Endometrial microvascular endothelial cells (primary cell): ENCODE results near the gene TMEM175. TPM values are rescaled to one million over a fixed set of nuclear protein-coding genes. Genes with fewer than 3 reads are reported as not detected.
"Not testable (repeated sequence)": the region's sequence is repeated elsewhere in the genome, so short reads cannot be mapped to it uniquely, and the experiment has no call there.

Experiments
- in situ Hi-C: cut with HindIII; loops from 2 replicates; pipeline ENCODE4 v1.10.0; 2017; ENCODE audit warnings: low sequenced_read_pairs, low pct_unique_long_range_greater_than_20kb; ENCODE audit errors: inconsistent ontology term
- total RNA-seq: library from RNA; depleted of rRNA; stranded (reverse); fragments of >200 nt; gene quantifications from one replicate; pipeline ENCODE4 v1.2.3, GENCODE V29; 2015; ENCODE audit errors: inconsistent ontology term

Gene TMEM175
- total RNA-seq, 1 donor from 2014 or later, result 16.3 TPM

GRCh38 chr4:912548-913279 lies 19.5 kb upstream of the TMEM175 start:
- in situ Hi-C loops, result no loop called here

- in situ Hi-C loops, result no loop called here
Measured at GRCh38 chr4:913280-913618, 19.0 kb upstream of the TMEM175 start.

- in situ Hi-C loops, result no loop called here
Measured at GRCh38 chr4:914531-914930, 17.7 kb upstream of the TMEM175 start.

GRCh38 chr4:915041-915474 lies 17.2 kb upstream of the TMEM175 start:
- in situ Hi-C loops, result no loop called here

- in situ Hi-C loops, result no loop called here
Measured at GRCh38 chr4:915595-915994, 16.7 kb upstream of the TMEM175 start.

- in situ Hi-C loops, result no loop called here
Measured at GRCh38 chr4:917466-917865, 14.8 kb upstream of the TMEM175 start.

- in situ Hi-C loops, result no loop called here
Measured at GRCh38 chr4:917992-918391, 14.3 kb upstream of the TMEM175 start.

GRCh38 chr4:918591-918990 lies 13.7 kb upstream of the TMEM175 start:
- in situ Hi-C loops, result not testable (repeated sequence)

GRCh38 chr4:919004-919680 lies 13.1 kb upstream of the TMEM175 start:
- in situ Hi-C loops, result not testable (repeated sequence)

GRCh38 chr4:921830-922331 lies 10.4 kb upstream of the TMEM175 start:
- in situ Hi-C loops, result no loop called here

- in situ Hi-C loops, result no loop called here
Measured at GRCh38 chr4:924107-925096, 7.9 kb upstream of the TMEM175 start.

- in situ Hi-C loops, result no loop called here
Measured at GRCh38 chr4:925171-925570, 7.1 kb upstream of the TMEM175 start.

GRCh38 chr4:925771-926500 lies 6.3 kb upstream of the TMEM175 start:
- in situ Hi-C loops, result no loop called here

GRCh38 chr4:926538-926937 lies 5.7 kb upstream of the TMEM175 start:
- in situ Hi-C loops, result no loop called here

- in situ Hi-C loops, result not testable (repeated sequence)
Measured at GRCh38 chr4:927566-927965, 4.7 kb upstream of the TMEM175 start.

GRCh38 chr4:929096-929765 lies 3.0 kb upstream of the TMEM175 start:
- in situ Hi-C loops, result no loop called here

GRCh38 chr4:930028-930551 lies 2.2 kb upstream of the TMEM175 start:
- in situ Hi-C loops, result loop anchor here (5.0 kb wide), 1 partner anchor 42 kb away; the partner anchor contains the start of gene DGKQ

- in situ Hi-C loops, result loop anchor here (5.0 kb wide), 1 partner anchor 41 kb away; the partner anchor contains the start of gene DGKQ
Measured at GRCh38 chr4:930827-931193, 1.4 kb upstream of the TMEM175 start.
